DMS114 treated with DMSO at 0.1 percent for 48 hours (cell line): ENCODE results near the gene GRHL1.
"Not testable (repeated sequence)": the region's sequence is repeated elsewhere in the genome, so short reads cannot be mapped to it uniquely, and the experiment has no call there.

Experiments used
- DNase-seq: peaks from one replicate; lab custom pipeline; 2025; ENCODE audit not compliant: unreplicated experiment; lab: John Stamatoyannopoulos, UW

The GRHL1 gene

DNA sequence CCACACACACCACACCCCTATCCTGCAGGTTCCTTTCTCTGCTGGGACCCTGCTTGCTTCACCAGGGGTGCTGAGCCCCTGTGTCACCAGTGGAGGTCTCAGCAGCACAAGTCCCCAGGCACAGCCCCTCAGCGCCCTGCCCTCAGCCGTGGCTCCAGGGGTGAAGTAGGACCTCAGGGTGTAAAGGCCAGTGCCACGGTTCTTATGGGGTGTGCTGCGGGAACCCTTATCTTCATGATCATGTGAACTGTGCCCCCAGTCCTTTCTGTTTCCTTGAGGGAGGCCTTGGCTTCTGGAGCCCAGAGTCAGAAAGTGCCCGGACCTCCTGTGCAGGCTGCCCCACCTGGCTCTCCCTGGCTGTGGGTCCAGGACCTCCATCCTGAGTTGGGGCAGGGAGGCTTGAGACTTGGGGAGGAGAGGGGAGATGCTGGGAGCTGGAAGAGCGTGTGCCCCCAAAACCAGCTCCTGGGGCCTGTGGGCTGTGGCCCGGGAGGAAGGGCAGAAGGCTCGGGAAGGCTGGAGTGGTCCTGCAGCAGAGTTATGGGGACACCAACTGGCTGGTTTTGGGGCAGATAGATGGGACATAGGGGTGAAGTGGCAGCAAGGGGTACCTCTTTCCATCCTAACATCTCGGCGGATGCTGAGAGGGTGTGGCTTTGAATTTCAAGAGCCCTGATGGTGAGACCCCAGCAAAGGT lies 71.6 kb downstream of the GRHL1 start:
- DNase-seq, result no peak

DNA sequence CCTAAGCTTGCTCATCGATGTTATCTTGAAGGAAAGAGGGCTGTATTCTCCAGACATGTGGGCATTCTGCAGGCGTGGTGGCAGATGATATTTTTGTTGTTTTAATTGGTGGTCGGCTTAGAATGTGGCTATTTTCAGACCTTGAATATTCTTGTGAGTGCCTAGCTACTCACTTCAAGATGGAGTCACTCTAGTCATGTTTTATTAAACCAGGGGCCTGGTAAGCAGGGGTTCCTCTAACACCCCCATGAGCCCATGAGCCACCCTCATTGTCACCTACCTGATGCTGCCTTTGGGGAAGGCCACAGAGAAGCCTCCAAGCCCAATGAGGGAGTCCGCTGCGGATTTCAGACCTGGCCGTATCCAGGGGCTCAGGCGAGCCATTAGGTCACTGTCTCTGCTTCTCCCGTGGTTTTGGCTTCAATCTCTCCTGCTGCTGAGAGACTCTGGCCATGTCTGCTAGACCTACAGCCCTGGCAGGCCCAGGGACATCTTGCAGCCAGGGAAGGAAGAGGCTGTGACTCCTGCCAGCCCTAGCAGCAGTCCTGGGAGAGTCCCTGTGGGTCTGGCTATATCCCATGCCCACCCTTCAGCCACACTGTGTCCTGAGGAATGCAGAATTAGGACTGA lies 75.6 kb downstream of the GRHL1 start:
- no peak for DNase-seq

DNA sequence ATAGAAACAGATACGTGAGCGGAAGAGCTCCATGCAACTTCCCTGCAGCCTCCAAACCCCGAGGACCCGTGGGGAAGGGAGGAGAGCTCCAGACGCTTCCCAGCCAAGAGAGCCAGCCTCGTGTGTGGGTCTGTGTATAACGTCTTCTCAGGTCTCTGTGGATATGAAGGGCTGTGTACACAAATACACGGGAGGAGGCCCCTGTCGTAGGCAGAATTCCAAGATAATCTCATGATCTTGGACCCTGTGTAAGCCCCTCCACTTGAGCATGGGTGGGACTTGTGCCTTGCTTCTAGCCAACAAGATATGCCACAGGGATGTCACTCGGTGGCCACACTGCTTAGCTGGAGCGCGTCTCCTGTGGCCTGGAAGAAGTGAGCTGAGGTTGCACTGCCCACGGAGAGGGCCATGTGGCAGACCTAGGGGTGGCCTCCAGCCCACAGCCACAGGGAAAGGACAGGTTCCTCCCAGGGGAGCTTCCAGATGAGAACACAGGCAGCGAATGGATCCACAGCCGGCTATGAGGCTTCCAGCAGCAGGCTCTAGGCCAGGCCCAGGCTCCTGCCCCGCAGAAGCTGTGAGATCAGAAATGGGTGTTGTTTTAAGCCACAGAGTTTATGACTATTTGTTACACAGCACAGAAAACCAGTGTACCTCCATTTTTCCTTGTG lies 76.3 kb downstream of the GRHL1 start:
- DNase-seq, result no peak

DNA sequence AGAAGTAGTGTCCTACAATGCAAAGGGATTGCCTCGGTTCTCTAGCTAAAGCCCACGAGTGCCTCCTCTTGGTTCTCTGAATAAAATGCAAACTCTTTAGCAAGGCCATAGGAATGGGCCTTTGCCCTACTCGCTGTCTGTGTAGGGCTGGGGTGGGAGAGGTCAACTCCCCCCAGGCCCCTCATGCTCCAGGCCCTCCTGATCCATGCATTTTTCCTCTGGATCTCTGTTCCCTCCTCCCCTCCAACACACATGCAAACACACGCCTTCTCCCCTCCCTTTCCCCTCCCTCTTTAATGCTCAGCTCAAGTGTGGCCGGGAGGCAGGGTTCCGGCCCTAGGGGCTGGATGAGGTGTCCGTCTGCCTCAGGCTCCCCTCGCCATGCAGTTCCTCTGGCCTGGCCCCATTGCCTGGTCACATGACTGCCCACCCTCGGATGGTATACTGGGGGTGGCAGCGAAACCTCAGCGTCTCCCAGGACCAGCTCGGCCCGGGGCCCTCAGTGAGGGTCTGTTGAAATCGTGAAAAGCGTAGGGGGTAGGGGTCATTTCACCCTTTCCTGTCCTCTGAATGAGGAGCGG lies 77.0 kb downstream of the GRHL1 start:
- no peak for DNase-seq

DNA sequence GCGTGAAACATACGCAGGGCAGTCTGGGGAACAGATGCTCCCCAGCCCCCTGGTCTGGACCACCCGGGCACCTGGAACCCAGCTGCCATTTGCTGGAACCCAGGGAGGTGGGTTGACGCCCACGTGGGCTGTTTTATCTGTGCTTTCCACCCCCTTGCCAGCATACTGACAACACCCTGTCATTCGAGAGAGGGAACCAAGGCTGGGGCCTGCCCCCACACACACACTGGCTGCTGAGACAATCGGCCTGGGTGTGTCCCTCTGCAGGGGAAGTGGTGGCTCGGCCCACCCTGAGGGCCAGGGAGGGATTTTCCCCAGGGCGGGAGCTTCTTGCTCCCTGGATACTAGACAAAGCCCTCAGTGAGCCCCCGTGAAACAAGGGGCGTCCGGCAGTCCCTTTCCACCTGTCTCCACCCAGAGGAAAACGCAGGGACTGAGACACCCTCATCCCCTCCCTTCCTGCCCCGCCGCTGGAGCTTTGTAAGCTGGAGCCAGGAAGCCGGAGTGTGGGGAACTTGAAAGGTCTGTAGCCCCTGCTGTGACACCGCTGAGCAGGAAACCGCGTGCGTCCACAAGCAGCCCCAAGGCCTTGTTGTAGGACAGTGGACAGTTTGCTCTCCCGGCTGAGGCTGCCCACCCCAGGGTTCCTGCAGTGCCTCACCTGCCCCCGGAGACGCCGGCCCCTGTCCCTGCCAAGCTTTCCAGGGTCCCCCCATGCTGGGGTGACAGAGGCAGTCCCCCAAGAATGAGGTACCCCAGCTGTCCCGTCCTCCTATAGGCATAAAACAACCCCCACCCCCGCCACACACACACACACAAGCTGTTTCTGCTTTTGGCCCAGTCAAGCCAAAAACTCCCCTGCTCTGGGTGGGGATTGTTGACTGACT lies 77.7 kb downstream of the GRHL1 start:
- DNase-seq, result no peak

DNA sequence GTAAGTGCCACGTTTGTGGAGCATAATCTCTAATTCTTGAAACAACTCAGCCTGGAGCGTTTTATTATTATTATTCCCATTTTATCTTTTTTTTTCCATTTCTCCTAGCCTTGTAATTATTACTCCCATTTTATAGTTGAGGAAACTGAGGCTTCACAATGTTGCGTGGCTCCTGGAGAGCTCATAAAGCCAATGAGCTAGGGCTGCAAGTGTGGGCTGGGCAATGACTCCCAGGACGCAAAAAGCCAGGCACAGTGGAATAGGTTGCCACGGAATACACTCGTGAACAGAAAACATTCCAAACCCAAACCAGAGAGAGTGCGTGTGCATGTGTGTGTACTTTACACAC lies 78.4 kb downstream of the GRHL1 start:
- DNase-seq, result no peak

DNA sequence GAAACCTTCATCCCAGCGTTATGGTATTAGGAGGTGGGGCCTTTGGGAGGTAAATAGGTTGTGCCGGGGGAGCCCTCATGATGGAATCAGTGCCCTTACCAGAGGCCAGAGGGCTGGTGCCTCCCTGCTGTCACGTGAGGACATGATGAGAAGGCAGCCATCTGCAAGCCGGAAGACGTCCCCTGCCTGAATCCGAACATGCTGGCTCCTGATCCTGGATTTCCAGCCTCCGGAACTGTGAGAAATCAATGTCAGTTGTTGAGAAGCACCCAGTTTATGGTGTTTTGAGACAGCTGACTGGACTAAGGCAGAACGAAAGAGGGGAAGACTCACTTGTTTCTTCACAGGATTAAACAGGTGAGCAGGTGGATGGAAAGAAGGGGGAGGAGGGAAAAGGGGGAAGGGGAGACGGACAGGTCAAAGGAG lies 78.8 kb downstream of the GRHL1 start:
- no peak for DNase-seq

DNA sequence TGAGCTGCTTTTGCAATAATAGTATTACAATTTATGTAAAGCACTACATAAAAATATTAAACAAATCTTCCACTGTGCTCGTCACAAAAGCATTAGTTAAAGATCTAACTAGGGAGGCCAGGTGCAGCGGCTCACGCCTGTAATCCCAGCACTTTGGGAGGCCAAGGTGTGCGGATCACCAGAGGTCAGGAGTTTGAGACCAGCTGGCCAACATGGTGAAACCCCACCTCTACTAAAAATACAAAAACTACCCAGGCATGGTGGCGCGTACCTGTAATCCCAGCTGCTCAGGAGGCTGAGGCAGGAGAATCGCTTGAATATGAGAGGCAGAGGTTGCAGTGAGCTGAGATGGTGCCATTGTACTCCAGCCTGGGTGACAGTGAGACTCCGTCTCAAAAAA lies 79.3 kb downstream of the GRHL1 start:
- not testable (repeated sequence) for DNase-seq

DNA sequence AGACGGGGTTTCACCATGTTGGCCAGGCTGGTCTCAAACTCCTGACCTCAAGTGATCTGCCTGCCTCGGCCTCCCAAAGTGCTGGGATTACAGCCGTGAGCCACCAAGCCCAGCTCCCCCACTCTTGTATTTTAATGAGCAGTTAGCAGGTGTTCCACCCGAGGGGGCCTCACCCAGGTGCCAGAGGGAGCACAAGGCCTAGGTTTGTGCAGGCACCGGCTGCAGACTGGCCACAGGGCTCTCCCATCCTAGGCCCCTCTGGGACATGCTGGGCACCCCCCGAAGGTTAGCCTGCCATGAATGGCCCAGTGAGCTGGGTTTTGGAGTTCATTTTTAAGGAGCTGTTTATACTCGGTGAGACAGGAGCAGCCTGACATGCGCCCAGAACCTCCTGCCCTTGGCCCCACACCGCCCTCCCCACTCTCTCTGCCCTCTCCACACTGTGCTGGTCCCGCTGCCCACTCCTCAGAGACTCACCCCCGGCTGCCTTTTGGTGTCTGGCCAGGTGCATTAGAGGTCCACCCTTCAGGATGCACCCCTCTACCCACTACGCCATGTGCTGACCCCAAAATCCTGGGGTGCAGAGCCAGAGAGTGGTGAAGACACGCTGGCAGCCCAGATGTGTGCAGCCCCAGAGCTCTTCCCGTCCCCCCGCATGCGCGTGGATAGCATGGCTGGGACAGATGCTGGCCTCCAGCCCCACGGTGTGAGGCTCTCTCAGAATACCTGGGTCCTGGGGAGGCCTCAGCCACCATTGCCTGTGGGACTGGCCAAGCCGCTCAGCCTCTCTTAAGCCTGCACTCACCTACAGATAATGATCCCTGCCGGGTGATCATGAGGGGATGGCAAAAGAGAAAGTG lies 80.6 kb downstream of the GRHL1 start:
- no peak for DNase-seq

DNA sequence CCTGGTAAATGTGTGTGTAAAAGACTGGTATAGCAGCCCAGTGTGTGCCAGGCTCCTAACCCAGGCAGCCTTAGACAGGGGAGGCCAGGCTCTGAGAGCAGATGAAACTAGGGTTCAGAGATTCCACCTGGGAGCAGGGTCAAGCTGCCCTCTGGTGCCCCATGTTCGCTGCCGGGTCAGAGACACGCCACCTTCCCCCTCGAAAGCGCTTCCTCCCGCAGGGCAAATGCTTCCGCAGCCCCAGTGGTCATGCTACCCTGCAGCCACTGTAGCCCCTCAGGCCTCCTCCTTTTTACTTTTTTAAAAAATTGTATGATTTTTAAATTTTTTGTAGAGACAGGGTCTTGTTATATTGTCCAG lies 81.2 kb downstream of the GRHL1 start:
- DNase-seq, result no peak

DNA sequence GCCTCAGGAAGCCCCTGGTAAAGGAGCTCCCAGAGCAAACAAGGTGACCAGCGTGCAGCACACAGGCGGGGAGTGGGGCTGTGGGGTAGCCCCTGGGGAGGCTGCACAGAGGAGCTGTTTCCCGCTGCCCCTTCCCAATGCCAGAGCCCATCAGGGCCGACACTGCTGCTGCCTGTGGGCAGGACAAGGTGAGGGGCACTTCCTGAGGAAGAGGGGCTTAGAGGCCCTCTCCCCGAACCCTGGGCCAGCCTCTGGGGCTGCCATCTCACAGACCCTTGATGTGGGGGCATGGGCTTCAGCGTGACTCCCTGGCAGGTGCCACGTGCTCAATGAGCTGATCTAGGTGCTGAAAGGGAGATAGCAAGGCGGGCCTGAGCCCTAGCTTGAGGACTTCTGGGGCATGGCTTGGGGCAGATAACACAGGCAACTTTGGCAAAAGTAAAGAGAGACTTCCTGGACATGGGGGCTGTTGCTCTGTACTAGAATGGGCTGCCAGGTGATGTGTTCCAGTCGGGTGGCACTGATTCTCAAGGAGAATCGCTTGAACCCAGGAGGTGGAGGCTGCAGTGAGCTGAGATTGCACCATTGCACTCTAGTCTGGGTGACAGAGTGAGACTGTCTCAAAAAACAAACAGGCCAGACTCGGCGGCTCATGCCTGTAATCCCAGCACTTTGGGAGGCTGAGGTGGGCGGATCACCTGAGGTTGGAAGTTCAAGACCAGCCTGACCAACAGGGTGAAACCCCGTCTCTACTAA lies 81.9 kb downstream of the GRHL1 start:
- DNase-seq, result no peak

DNA sequence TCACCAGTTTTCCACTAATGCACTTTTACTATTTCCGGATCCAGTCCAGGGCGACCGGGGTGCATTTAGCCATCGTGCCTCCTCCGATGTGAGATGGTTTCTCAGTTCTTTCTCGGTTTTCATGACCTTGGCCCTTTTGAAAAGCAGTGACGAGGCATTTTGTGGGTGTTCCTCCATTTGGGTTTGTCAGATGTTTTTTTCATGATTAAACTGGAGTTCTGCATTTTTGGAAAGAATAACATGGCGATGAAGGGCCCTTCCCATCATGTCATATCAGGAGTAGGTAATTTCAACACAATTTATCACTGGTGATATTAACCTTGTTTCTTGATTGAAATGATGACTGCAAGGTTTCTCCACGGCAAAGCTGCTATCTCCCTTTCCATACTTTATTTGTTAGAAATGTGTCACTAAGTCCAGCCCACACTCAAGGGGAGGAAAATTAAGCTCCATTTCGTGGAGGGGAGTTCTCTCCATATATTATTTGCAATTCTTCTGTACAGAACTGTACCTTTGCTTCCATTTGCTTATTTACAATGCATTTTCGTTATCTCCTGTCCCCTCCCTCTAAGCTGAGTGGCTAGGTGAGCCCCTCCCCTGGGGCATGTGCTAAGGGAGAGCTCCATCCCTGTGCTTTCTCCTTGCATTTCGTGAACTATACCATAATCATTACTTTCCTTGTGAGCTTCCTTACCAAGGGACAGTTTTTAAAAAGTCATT lies 83.0 kb downstream of the GRHL1 start:
- no peak for DNase-seq

DNA sequence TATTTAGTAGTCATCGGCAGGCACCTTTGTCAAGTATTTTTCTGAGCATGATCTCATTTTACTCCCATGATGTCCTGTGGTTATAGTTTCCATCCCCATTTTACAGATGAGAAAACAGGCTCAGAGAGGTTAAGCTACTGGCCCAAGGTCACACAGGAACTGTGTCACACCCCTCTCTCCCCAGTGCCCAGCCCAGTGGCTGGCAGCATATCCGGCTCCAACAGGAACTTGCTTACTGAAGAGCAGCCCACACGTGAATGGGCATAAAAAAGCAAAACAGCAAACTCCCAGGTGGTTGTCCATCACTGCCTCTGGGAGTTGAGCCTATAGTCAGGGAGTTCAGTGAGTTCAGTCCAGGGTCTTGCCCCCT lies 83.5 kb downstream of the GRHL1 start:
- no peak for DNase-seq

DNA sequence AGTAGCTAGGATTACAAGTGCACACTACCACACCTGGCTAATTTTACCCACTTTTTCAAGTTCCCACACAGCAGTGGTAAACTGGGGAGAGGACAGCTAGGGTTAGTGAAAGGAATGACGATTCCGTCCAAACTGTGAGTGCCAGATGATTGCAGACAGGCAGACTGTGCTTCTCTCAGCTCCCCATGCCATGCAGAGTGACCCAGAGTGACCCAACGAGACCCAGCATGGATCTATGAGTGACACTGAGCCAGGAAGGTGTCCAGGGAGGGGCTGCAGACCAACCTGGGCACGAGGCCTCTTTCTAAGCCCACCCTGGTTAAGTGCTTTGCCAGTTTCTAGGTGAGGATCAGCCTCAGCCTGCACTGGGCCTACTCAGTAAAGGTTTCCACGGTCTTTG lies 84.1 kb downstream of the GRHL1 start:
- no peak for DNase-seq

DNA sequence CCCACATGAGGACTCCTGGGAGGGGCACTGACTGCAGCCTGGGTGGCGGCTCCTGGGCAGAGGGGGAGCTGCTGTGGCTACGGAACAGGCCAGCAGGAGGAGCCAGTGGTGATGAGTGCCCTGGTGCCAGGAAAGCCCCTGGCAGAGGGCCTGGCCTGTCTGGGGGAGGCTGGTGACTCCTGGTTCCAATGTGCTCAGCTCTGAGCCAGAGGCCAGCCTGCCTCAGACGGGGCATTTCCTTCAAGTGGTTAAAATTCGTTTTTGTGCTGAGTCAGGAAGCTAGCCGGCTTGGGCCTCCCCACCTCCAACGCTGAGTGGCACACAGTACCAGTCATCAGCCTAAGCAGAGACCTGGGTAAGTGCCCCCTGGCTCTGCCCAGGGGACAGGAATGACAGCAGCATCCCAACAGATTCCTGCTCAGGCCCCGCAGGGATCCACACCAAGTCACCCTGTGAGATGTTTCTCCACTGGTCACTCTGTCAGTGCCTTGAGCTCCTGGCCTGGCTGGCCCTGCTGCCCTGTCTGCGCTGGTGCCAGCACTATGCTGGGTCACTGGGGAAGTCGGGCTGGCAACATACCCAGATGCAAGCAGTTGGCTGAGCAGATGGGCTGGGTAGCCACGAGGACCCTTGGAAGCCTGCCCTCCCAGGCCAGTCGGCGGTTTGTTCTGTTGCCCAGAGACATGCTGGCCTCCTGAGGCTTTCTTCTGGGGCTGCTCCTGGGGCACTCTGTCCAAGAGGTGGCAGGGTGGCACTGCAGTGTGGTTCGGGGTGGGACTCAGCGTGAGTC lies 84.8 kb downstream of the GRHL1 start:
- DNase-seq, result no peak

DNA sequence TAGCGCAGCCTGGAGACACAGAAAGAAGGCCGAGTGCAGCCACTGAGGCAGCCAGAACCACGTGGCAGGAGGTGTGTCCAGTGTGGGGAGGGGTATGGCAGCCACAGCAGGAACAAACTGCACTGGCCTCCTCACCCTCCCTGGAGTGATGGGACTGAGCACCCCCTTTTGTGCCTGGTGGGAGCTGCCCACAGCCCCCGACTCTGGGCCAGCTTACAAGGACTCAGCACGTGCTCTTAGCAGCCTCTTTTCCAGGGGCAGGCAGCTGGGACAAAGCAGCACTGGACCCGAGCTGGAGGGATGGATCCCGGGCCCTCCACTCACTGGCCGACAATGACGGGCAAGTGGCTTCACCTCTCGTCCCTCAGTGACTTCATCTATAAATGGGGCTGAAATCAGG lies 86.6 kb downstream of the GRHL1 start:
- no peak for DNase-seq

DNA sequence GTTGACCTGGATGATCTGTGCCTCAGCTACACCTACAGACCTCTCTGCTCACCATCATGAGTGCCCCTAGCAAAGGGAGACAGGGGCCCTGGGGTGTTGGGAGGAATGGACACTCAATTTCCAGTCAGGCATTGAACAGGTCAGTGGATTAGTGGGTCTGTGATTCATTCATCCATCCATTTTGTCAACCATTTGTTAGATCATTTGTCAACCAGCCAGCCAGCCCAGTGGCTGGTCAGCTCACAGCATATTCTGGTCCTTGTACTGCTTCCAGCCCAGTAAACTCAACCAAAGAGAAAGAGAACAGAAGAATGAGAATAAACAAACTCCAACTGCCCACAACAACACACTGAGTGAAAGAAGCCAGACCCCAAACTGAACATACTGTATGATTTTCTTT lies 87.2 kb downstream of the GRHL1 start:
- DNase-seq, result no peak

DNA sequence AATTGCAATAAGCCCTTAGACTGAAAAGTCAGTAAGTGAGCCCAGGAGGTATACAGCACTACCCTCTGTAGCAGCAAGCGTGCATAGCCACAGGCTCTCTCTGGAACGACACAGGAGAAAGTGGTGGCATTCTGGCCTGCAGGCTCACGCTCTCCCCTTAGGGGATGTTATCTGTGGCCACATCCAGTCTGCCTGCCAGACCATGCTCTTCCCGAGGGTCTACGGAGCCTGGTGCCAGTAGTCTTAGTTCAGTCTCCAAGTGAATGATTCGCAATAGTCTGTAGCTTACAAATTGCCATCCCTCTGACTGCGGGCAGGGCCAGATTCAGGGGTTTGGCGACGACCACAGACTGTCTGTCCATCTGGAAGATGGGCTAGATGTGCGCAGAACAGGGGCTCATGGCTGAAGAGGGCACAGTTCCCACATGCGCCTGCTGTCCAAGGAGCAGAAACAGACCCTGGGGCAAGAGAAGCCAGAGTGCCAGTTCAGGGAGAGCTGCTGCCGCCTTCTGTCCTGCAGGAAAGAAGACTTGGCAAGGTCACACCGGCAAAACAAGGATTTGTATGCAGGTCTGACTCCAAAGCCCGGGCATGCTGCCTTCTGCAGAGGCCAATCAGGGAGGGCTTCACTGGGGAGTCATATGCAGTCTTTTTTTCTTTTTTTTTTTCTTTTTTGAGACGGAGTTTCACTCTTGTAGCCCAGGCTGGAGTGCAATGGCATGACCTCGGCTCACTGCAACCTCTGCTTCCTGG lies 88.3 kb downstream of the GRHL1 start:
- no peak for DNase-seq
